GM20000 (cell line): ENCODE data around the gene NPHP4.

Experiments
- DNase-seq: peaks from one replicate; pipeline ENCODE4 v3.0.0; 2012; ENCODE audit warnings: low spot score
- CTCF ChIP-seq: IDR thresholded peaks from 2 replicates; pipeline ENCODE4 v1.5.1; 2012; ENCODE audit warnings: mild to moderate bottlenecking, control low read depth; ENCODE audit errors: extremely low read depth, missing control alignments

NPHP4 gene

GRCh38 chr1:5831600-5832335, 160.5 kb downstream of the NPHP4 start:
- DNase-seq: no peak
- no peak for TF ChIP-seq CTCF

- DNase-seq: peak; percentile 61
- no peak for TF ChIP-seq CTCF
Observed at GRCh38 chr1:5830771-5831599, 161.2 kb downstream of the NPHP4 start.

- no peak for DNase-seq
- TF ChIP-seq CTCF: no peak
Observed at GRCh38 chr1:5829414-5829813, 162.8 kb downstream of the NPHP4 start.

- no peak for DNase-seq
- TF ChIP-seq CTCF: no peak
Observed at GRCh38 chr1:5828308-5828935, 163.8 kb downstream of the NPHP4 start.

- DNase-seq: no peak
Observed at GRCh38 chr1:5827516-5827915, 164.7 kb downstream of the NPHP4 start.

GRCh38 chr1:5826601-5827000, 165.6 kb downstream of the NPHP4 start:
- DNase-seq: no peak
- no peak for TF ChIP-seq CTCF

More at GRCh38 chr1:5827516-5827915, 164.7 kb downstream of the NPHP4 start:
- TF ChIP-seq CTCF: no peak

GRCh38 chr1:5822726-5823125, 169.5 kb downstream of the NPHP4 start:
- no peak for TF ChIP-seq CTCF

More at GRCh38 chr1:5822726-5823125, 169.5 kb downstream of the NPHP4 start:
- no peak for DNase-seq
